Activated CD4-positive, alpha-beta T cell treated with anti-CD3 and anti-CD28 coated beads, Interleukin-2, amount 50 U/mL, for 48 hours (primary cell): ENCODE data around the gene NFKB1.
A peak's percentile ranks its signal among the peaks of the same experiment; 100 is the strongest.

ENCODE experiments used
- DNase-seq, 2 experiments: peaks; one replicate each; pipeline ENCODE4 v3.0.0-alpha.2; 2020

NFKB1 gene

DNA sequence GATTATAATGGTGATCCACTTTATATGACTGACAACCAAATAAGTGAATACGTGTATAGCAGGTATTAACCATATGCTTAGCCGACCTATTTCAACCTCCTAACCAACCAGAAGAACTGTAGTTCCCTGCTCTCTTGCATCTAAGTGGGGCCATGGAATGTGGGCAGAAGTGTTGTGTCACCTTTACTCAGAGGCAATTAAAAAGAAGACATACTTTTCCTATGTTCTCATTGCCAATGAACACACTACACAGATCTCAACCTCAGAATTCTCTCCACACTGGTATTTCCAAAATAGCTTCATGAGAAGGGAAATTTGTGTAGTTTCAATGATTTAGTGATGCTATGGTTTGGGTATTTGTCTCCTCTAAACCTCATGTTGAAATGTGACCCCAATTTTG, 3.2 kb upstream of the NFKB1 start:
- DNase-seq: no peak

DNA sequence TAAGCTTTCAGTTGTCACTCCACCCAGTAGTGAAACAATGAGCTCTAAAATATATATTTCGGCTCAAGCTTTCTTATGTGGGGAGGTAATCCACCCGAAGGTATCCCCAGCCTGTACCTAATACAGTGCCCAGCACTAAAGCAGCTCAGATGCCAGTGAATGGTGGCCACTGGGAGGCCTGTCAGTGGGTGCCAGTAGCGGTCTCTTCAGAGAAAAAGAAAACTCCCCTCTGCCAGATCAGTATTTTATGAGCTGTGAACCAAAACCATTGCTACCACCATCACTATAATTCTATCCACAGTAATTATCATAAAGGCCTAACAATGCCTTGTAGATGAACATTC, 835 bp upstream of the NFKB1 start:
- peak; percentile 33 to 43 for DNase-seq

DNA sequence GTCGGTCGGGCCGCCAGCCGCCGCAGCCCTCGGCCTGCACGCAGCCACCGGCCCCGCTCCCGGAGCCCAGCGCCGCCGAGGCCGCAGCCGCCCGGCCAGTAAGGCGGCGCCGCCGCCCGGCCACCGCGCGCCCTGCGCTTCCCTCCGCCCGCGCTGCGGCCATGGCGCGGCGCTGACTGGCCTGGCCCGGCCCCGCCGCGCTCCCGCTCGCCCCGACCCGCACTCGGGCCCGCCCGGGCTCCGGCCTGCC, 213 bp downstream of the NFKB1 start:
- DNase-seq: no peak

DNA sequence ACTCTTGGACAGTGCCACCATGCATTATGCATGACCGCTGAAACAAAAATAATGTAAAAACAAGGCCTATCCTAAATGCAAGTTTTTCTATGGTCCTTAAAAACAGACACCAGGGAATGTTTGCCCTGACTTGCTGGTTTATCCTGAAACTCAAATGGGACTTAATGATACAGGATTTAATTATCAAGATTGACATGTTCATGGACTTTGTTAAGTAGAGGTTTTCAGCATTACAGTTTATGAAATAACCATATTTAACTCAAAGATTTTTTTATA, 1.3 kb downstream of the NFKB1 start:
- no peak for DNase-seq

DNA sequence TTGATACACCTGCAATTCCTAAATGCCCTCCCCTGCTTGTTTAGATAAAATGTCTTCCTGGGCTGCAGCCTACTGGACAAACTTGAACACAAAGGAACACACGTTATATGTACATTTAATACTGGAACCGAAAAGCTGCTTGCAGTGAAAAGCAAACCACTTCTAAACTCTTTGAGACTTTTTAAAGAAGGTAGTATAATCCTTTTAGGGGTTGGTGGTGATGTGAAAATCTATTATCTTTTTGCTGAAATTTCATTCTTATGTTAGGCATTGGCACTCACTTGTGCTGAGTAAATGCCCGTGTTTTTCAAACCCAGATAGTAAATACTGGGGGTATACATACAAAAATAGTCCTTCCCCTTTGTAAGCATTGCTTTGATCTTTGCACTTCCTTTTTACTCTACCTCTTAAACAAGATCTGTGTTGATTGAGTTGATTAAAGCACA, 2.2 kb downstream of the NFKB1 start:
- no peak for DNase-seq

DNA sequence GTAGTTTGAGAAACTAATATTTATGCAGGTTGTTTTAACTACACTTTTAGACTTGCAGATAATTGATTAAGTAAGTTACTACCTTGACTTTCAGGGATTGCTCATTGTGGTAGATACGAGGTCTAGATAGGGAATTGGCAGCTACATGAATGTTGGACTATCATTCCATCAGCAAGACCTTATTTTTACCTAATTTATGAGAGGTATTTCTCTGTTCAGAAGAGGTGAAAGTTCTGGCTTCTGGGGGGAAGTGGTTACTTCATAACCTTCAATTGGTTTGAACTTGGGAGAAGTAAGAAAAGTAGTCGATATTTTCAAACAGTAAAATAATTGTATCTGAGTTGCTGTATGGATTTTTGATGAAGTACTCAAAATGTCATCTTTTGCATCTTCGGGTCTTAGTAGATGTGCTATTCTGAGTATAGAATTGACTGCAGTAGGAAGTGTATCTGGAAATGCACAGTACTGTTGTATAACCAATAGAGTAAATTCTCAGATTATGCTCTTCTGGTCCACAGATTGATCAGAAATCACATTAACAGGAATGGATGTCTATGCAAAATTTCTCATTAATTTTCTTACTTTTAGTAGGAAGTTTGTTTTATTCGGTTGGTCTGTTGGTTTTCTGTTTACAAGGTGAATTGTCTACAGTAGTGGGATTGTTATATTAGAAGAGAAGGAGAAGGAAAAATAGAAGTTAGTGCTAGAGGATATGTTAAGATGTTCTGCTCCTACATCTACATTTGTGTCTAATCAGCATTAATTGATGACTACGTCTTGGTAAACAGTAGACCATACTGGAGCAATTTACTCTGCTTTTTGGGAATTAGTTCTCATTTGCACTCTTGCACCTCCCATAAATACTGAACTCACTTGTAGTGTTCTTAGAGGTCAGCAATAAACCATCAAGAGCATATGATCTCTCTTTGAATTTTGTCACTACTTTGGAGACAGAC, 3.0 kb downstream of the NFKB1 start:
- no peak for DNase-seq

DNA sequence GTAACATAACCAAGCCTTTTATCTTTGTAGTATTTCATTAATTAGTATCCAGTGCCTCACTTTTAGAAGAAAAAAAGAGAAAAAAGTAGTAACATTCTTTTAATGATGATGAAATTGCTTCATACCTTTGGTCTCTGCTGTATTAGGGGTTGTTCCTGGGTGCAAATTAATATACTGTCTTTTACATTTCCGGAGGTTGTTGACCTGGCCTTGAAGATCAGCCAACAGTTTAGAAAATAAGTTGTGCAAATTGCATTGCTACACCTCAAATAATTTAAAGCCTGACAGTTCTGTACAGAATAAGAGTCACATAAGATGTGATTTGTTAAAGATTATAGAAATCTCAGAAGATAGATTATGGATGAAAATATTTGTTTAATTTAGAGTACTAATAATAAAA, 3.8 kb downstream of the NFKB1 start:
- DNase-seq: no peak

DNA sequence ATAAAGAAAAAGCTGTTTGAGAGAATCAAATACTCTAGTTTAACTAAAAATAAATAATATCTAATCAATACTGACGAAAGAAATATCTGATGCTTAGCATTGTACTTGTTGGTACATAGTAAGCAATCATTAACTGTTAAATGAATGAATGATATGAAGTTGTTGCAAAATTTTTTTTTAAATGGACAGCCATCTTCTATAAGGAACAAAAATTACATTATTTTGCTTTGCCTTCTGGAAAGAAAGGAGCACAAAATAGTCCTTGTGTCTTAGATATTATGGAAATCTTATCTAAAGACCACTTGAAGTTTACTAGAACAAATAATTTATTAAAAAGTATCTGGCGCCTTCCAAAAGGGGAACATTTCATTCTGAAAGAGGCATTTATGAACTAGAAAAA, 4.5 kb downstream of the NFKB1 start:
- DNase-seq: no peak

DNA sequence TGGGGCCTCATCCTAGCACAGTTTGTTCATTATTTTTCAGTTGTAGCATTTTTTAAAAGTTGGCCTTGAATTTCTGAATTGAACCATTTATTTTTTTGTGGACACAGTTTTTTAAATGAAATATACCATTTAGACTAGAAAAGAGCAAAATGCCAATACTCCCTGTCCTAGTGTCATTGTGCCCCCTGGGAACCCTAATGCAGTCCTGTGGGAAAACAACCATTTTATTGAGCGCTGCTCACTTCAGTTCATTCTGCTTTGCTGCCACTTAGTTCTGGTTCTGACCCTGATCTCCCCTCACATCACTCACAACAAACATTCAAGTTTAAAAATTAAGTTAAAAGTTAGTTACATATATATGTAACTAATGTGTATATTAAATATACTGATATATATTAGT, 5.4 kb downstream of the NFKB1 start:
- no peak for DNase-seq

DNA sequence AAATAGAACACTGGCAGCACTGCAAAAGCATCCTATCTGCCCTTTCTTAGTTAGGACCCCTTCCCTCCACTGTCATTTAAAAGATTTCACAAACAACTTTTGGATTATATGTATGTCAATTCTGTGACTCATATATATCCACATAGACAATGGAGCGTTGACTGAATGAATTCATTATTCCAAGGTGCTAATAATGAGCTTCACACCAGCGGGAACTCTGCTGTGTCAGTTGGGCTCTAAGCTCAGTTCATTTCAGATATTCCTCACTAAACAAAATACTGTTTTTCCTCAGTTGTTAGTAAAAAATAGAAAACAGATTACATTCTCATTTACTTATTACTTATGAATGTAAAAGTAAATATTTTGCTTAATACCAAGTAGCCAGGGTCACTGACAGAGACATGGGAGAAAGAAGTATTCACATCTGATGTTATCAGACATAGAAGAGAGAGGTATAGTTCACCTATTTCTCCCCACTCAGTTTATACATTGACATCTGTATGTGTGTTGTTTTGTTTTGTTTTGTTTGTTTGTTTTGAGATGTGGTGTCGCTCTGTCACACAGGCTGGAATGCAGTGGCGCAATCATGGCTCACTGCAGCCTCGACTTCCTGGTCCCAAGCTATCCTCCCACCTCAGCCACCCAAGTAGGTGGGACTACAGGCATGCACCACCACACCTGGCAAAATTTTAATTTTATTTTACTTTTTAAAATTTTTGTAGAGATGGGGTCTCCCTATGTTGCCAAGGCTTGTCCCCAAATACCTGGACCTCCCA, 10.9 kb downstream of the NFKB1 start:
- DNase-seq: no peak

DNA sequence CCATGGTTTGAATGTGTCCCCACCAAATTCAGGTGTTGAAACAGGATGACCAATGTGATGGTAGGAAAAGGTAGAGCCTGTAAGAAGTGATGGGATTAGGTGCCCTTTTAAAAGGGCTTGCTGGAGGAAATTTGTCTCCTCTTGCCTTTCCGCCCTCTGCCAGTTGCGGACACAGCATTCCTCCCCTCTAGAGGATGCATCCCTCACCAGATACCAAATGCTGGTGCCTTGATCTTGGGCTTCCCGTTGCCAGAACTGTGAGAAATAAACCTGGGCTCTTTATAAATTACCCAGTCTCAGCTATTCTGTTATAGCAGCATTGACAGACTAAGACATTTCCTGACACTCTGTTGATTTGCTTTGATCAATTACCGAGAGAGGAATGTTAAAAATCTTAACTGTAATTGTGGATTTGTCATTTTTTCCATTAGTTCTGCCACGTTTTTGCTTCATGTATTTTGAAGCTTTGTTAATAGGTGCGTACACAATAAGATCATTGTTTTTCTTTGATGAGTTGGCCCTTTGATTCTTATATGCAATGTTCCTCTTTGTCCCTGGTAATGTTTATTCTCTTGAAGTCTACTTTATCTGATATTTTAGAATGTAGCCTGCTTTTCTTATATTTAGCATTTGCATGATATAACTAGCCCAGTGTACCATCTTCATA, 13.3 kb downstream of the NFKB1 start:
- no peak for DNase-seq

DNA sequence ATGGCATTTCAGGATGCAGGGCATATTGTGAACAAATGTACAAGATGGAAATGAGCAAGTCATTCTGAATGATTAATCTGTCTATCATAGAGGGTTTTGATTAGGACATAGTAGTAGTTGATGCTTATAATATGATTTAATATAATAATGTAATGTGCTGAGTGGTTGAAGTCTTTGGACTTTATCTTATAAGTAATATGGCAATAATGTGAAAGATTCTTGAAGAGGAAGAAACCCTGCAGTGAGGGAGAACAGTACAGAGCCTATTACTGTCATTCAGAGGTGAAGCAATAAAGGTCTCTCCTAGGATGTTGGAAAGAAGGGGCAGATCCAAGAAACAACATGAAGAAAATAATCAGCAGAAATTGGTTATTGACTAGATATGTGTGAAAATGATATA, 16.6 kb downstream of the NFKB1 start:
- no peak for DNase-seq

DNA sequence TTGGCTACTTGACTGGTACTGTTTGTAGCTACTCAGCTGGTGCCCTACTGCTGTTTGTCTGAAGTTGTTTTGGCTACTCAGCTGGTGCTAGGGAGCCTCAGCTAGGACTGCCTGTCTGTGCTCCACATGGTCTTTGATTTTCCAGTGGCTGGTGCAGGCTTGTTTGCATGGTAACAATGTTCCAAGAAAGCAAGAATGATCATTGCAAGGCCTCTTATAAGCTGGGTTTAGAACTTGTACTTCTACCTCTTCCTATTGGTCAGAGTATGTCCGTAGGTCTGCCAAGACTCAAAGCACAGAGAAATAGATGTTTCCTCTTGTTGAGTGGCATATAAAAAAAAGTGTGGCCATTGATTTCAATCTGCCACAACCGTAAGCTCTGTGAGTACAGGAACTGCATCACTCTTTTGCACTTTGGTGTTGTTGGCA, 17.6 kb downstream of the NFKB1 start:
- no peak for DNase-seq

DNA sequence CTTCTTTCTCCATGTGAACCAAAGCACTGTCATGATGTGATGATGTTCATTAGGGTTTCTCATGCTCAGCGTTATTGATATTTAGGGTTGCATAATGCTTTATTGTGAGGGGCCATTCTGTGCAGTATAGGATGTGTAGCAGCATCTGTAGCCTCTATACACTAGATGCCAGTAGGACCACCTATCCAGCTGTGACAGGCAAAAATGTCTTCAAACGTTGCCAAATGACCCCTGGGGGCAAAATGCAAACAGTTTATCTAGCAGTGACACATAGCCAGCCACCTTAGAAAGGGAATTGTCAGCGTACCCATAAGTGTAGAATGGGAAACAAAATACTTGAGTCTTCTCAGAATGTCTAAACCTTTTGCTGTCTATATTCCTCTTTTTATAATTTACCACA, 18.8 kb downstream of the NFKB1 start:
- no peak for DNase-seq

DNA sequence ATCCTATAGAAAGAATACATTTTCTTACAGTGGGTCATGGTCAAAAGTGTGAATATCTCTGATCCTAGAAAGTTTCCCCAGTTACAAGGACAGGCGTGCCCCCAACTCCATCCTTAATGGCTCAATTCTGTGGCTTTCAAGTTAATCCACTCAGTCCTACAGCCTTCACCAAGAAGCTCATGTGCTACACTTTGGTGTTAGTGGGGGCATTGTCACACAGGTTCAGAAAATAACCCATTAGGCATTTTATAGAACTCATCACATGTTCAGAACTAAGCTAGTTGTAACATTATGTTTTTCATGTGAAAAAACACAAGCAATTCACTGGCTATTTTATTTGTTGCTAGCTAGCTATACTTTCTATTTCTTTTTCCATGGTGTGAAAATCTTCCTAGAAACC, 20.4 kb downstream of the NFKB1 start:
- DNase-seq: no peak

DNA sequence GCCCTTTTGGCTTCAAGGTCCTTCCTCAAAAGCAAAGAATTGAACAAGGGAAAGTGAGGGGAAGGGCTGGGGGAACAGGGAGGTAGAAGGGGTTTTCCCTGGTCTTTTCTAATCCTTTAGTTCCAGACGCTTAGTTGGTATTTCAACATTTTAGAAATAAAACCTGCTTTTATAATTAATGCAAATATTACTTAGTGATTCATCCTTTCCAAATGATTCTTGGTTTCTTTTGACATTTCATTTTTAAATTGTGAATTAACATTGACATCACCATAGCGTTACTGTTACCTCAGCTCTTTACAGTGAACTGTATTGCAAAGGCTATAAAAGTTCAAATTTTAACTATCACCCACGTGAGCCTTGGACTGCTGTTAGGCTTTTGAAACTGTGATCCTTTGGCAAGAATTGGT, 20.9 kb downstream of the NFKB1 start:
- DNase-seq: no peak

DNA sequence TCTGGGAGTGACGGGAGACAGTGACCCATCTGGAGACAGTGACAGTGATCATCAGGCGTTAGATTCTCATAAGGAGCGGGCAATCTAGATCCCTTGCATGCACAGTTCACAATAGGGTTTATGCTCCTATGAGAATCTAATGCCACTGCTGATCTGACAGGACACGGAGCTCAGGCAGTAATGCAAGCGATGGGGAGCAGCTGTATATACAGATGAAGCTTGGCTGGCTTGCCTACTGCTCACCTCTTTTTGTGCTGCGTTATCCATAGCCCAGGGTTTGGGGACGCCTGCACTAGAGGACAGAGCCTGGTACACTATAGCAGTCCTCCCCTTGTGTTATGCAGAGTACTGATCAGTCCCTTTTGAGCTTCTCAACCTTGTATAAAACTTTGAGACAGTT, 23.5 kb downstream of the NFKB1 start:
- no peak for DNase-seq

DNA sequence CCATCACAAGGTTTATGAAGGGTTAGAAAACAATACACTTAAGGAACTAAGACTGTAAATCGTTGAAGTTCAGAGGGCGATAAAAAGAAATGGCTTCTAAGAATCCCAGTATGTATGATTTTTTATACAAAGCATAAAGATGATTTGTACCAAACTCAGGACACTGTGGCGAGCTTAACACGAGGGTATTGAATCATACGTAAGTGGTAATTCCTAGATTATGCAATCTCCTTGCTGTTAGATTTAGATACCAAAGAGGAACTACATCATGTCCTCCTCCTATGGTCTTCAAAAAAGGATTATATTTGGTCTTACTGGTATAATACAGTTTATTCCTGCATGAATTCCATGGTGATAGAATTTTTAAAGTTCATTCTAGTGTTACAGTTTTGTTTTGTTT, 23.9 kb downstream of the NFKB1 start:
- no peak for DNase-seq

DNA sequence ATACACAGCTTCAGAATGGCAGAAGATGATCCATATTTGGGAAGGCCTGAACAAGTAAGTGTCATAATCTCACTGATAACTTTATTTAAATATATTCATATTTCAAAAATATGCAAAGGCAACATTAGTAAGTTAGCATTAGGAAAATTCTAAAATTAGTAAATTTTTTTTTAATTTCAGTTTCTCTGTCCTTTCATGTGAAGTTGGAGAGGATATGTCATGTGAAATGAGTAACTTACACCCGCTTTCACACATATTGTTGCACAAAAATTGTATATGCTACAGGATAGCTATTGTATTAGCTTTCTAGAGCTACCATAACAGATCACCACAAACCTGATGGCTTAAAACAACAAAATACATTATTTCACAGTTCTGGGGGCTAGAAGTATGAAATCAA, 24.3 kb downstream of the NFKB1 start:
- DNase-seq: no peak

DNA sequence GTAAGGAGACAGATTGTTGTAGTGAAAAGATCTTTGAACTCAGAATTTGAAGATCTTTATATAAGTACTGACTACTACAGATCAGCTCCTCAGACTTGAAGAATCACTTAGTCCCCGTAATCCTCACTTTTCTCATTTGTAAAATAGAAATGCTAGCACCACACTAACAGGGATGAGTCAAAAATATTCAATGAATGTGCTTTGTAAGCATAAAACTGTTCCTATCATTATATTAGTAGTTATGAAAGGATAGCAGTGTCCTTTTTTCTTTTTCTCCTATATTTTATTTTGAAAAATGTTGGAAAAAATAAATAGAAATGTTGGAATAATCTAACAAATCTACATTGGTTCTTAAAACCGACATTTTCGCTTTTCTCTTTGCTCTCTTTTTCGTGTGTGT, 25.4 kb downstream of the NFKB1 start:
- DNase-seq: no peak

DNA sequence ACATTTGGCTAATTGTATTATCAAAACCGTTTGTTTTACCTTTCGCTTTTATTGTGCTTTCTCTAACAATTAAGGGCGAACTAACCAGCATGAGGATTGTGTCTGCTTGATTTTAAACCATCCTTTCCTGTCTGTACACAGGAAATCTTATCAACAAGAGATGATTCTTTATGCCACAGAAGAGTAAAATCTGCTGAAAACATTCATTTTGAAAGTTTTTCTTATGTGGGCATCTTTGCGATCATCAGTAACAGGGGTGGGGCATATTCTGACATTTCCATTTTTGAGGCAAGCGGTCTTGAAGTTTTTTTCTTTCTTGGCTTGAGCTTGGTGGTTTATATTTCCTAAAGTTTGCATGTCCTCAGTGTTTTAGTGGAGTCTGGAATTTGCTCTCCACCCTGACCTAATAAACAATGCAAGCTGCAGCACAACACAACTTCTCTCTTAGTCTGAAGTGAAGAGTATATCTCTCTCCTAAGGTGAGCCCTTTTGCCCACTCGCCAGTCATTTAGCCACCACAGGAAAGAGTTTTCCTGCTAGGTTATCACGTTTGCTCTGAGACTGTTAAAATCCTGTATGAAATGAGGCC, 26.6 kb downstream of the NFKB1 start:
- DNase-seq: no peak

DNA sequence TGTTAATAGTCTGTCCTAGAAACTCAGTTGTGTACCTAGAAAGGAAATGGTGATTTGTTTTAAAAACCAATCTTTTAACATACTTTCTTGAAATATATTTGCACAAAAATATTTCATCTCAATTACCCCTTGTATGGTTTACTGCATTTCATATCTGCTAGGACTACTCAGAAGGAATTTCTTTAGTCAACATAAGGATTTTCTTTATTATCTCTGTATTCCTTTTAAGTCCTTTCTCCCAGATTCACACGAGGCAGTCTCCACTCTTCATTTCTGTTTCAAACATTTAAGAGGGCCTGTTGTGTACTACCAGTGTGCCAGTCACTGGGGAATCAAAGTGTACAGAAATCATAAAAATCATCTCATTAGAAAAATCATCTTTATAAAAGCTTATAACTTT, 28.8 kb downstream of the NFKB1 start:
- DNase-seq: no peak

DNA sequence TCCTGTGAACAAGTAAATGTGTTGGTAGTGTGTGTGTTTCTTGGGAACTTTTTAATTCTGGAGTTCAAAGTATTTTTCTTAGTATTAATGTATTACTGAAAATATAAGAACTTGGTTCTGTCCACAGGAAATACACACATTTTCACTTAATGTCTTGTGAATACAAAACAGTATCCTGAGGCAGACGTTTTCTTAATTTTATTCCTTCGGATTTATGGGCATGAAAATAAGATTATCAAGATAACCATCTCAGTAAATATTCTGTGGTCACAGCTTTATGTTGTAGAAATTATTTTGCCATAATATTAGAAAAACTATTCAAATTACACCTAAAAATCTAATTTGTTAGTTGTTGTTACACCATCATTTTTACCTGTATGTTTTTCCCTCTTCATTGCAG, 29.8 kb downstream of the NFKB1 start:
- DNase-seq: no peak

DNA sequence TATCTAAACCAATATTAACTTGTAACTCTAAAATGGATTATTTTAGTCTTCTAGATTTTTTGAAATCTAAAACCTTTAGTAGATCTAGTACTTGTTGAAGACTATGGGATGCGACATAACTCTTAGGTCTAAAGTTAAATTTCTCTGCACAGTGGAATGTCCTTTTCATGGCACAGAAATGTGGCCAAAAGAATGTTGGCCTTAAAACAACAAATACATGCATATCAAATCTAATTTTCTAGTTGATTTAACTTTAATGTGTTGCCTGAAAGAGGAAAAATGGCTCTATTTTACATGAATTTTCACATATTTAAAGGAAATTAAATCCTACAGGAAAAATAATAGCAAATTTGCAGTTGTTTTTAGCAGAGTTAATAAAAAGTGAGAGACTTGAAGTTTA, 30.3 kb downstream of the NFKB1 start:
- DNase-seq: no peak
